Gastroesophageal sphincter (tissue), 3 donors: ENCODE results near the gene ABCA1.

ENCODE experiments used
- EP300 ChIP-seq: sonication (generic); formaldehyde crosslinking; IDR thresholded peaks from one replicate; pipeline ENCODE4 v1.6.1; 2017; ENCODE audit warnings: antibody characterized with exemption, mild to moderate bottlenecking
- POLR2AphosphoS5 ChIP-seq: sonication (generic); formaldehyde crosslinking; IDR thresholded peaks from one replicate; pipeline ENCODE4 v1.6.1; 2017; ENCODE audit warnings: antibody characterized with exemption
- TF ChIP-seq, protein P1 (sequence below), 4 experiments: fragments of 200-600 bp in 2 of 4; fragments of 450-650 bp in 2 of 4; sonication (generic) in 1 of 4; IDR thresholded peaks; one replicate each; pipeline ENCODE4 v1.5.1; 2017 to 2019; ENCODE audit warnings: antibody characterized with exemption in 4 of 4, mild to moderate bottlenecking in 2 of 4, moderate library complexity in 2 of 4

DNA sequence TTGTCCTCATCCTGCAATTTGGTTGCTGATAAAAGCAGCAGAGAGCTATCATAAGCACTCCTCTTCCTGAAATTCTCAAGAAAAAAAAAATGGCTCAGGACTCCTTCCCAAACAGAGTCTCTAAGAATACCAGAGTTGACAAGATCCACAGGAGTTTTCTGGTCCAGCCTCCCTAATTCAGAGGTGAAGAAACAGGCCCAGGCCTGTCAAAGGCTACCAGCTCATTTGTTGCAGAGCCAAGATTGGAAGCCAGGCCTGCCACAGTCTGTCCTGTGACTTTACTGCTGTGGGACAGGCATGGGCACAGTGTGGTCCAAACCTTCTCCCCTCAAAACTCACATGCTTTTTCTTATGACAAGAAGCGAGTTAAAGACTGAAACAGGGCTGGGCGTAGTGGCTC lies 122.5 kb downstream of the ABCA1 start:
- TF ChIP-seq, protein P1, sequence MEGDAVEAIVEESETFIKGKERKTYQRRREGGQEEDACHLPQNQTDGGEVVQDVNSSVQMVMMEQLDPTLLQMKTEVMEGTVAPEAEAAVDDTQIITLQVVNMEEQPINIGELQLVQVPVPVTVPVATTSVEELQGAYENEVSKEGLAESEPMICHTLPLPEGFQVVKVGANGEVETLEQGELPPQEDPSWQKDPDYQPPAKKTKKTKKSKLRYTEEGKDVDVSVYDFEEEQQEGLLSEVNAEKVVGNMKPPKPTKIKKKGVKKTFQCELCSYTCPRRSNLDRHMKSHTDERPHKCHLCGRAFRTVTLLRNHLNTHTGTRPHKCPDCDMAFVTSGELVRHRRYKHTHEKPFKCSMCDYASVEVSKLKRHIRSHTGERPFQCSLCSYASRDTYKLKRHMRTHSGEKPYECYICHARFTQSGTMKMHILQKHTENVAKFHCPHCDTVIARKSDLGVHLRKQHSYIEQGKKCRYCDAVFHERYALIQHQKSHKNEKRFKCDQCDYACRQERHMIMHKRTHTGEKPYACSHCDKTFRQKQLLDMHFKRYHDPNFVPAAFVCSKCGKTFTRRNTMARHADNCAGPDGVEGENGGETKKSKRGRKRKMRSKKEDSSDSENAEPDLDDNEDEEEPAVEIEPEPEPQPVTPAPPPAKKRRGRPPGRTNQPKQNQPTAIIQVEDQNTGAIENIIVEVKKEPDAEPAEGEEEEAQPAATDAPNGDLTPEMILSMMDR (IDR thresholded peaks at IDR 0.05): no peak
- no peak for TF ChIP-seq EP300
- TF ChIP-seq POLR2AphosphoS5: no peak
